GM12878 (cell line): ENCODE measurements around the gene COL5A1. TPM values are rescaled to one million over a fixed set of nuclear protein-coding genes. Genes with fewer than 3 reads are reported as not detected.

Experiments
- BHLHE40 ChIP-seq, 2 experiments: fragments of 450-650 bp in 1 of 2; IDR thresholded peaks; 2 replicates each; pipeline ENCODE4 v1.6.1; 2011 to 2017; ENCODE audit warnings: low read depth in 2 of 2, borderline replicate concordance in 1 of 2, improper control_type of control experiment in 1 of 2, low read length in 1 of 2, mild to moderate bottlenecking in 1 of 2
- CHD4 ChIP-seq: fragments of 200-600 bp; sonication (generic); IDR thresholded peaks from 2 replicates; pipeline ENCODE4 v1.6.1; 2016; ENCODE audit warnings: mild to moderate bottlenecking
- CUX1 ChIP-seq: IDR thresholded peaks from 2 replicates; pipeline ENCODE4 v1.6.1; 2012; ENCODE audit warnings: improper control_type of control experiment, low read depth, low read length; ENCODE audit not compliant: insufficient replicate concordance
- E2F4 ChIP-seq: IDR thresholded peaks from 2 replicates; pipeline ENCODE4 v1.6.1; 2012; ENCODE audit warnings: low read depth, low read length, improper control_type of control experiment
- EP300 ChIP-seq, 2 experiments: fragments of 150-350 bp in 1 of 2; IDR thresholded peaks; 2 replicates each; pipeline ENCODE4 v1.6.1; 2011 to 2012; ENCODE audit warnings: low read depth in 2 of 2, low read length in 2 of 2, borderline replicate concordance in 1 of 2, improper control_type of control experiment in 1 of 2, inconsistent platforms in 1 of 2; ENCODE audit not compliant: control insufficient read depth in 1 of 2
- FOXM1 ChIP-seq: IDR thresholded peaks from 2 replicates; pipeline ENCODE4 v1.6.1; 2012; ENCODE audit warnings: low read depth, mild to moderate bottlenecking, inconsistent platforms, low read length, moderate library complexity
- HDAC2 ChIP-seq: fragments of 200-600 bp; sonication (generic); IDR thresholded peaks from 2 replicates; pipeline ENCODE4 v1.6.1; 2017
- MAX ChIP-seq: IDR thresholded peaks from 2 replicates; pipeline ENCODE4 v1.6.1; 2012; ENCODE audit warnings: low read depth, low read length, improper control_type of control experiment
- NFYB ChIP-seq: IDR thresholded peaks from 2 replicates; pipeline ENCODE4 v1.6.1; 2011; ENCODE audit warnings: low read depth, mild to moderate bottlenecking, low read length, improper control_type of control experiment, moderate library complexity; ENCODE audit not compliant: insufficient read depth
- REST ChIP-seq: IDR thresholded peaks from 2 replicates; pipeline ENCODE4 v1.6.1; 2012; ENCODE audit warnings: mild to moderate bottlenecking, low read depth, low read length
- SIN3A ChIP-seq: IDR thresholded peaks from 2 replicates; pipeline ENCODE4 v1.6.1; 2012; ENCODE audit warnings: low read depth, low read length, improper control_type of control experiment
- SP1 ChIP-seq: IDR thresholded peaks from one replicate; pipeline ENCODE4 v1.6.1; 2011; ENCODE audit warnings: low read depth, low read length
- STAT1 ChIP-seq: fragments of 450-650 bp; conservative IDR thresholded peaks from 2 replicates; pipeline ENCODE4 v1.6.1; 2014; ENCODE audit warnings: antibody characterized with exemption, mild to moderate bottlenecking
- ZNF207 ChIP-seq: fragments of 450-650 bp; IDR thresholded peaks from 2 replicates; pipeline ENCODE4 v1.6.1; 2014; ENCODE audit warnings: antibody characterized with exemption, mild to moderate bottlenecking, borderline replicate concordance
- polyA plus RNA-seq, 11 experiments: library from polyadenylated mRNA; depleted of rRNA in 4 of 11; unstranded in 6 of 11; stranded (reverse) in 5 of 11; fragments of >200 nt; fragmentation: Nextera tagmentation in 4 of 11; fragmentation: Illumina TruSeq in 1 of 11; extraction: Ambion mirVana in 4 of 11; extraction: Trizol in 1 of 11; gene quantifications; 1 replicate in 1 of 11; 2 replicates in 10 of 11; pipeline versions ENCODE4 v1.2.1 to v1.2.3, GENCODE V29; 2011 to 2016; ENCODE audit warnings: inconsistent platforms in 2 of 11, missing spikeins in 2 of 11, low read depth in 1 of 11
- total RNA-seq, 4 experiments: library from RNA; depleted of rRNA in 3 of 4; stranded (reverse); fragments of >200 nt in 3 of 4; fragmentation: Illumina TruSeq in 1 of 4; extraction: Trizol in 1 of 4; gene quantifications; 2 replicates each; pipeline versions ENCODE4 v1.2.1 to v1.2.3, GENCODE V29; 2013 to 2021

The COL5A1 gene
- total and polyA plus RNA-seq, 10 of the 15 experiments (the other 5 are each of a cell fraction or from before 2014, with no cell fraction given) = under 0.01 to 0.15 (median 0.13) TPM; not detected in 4

- TF ChIP-seq REST (no peak), SP1 (no peak), BHLHE40 (IDR thresholded peaks at IDR 0.05; ENCODE audit: borderline replicate concordance in 1 of 2, low read depth in 2 of 2, low read length in 1 of 2) (no peak), MAX (no peak), E2F4 (no peak), SIN3A (no peak), NFYB (no peak), CUX1 (no peak), CHD4 (no peak), STAT1 (no peak), HDAC2 (no peak), EP300 (IDR thresholded peaks at IDR 0.05; ENCODE audit: borderline replicate concordance in 1 of 2, control insufficient read depth in 1 of 2, low read depth in 2 of 2, low read length in 2 of 2) (no peak), FOXM1 (no peak), ZNF207 (no peak)
These were observed 212.3 kb downstream of the COL5A1 start (continued) for GRCh38 chr9:134853893-134854292.
